DMS114 treated with DMSO at 0.1 percent for 48 hours (cell line): ENCODE results near the gene SND1.

Experiments used
- DNase-seq: peaks from one replicate; lab custom pipeline; 2025; ENCODE audit not compliant: unreplicated experiment; lab: John Stamatoyannopoulos, UW

SND1 gene

DNA sequence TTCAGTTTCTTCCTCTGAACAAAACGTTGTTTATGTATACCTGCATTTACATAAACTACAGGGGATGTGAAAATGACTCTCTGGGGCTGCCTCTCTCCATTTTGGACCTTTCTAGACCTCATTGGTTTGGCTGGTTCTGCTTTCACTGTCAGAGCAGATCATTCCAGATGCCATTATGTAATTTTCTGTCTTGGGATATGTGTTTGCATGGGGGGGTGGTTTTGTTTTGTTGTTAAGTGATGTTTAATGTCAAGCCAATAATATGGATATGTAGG is 206.9 kb downstream of the SND1 start:
- DNase-seq, result no peak

DNA sequence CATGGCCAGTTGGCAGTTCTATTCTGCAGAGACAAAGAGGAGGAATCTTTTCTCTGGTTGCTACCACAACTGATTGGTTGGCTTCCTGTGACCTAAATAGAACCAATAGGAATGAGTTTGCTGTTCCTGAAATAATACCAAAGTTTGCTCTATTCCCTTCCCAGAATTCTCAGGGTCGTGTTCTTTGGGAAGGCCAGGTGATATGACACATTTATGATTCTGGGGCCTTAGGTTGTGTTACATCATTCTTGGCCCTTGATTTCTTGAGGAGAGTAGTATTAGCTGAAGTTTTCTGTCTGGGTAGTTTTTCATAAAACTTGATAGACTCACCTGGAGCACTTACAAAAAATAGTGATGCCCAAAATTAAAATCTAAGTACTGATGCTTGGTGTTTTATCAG is 207.3 kb downstream of the SND1 start:
- no peak for DNase-seq

DNA sequence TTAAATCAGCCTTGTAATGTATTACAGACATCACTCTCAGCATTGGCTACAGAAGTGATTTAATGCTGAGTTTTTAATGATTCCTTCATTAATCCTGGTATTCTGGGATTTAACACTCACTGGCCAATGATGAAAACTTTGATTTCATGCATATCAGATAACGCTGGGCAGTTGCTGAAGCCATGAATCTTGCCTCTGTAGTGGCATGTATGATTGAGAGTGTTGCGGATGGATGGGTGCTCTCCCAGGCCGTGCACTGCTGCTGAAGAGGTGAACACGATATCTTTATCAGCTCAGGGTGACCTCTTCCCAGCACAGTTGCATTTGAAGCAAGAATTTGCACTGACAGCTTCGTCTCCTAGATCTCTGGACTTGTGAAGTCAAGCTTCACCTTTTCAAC is 210.5 kb downstream of the SND1 start:
- no peak for DNase-seq

DNA sequence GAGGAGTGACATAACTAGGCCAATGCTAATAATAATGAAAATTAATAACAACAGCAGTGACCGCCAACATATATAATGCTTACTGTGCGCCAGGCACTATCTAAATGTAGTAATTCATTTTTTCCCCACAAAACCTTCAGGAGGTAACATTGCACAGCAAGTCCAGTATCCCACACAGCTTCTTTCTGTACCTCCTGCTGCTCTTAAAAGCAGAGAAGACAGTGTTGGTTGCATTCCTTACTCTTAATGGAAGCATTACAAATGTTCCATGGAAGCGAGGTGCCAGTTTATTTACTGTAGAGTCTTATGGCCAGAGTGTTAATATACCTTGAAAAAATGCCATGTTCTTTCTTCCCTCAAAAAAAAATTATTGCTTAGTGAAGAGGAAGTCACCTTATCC is 211.1 kb downstream of the SND1 start:
- DNase-seq, result no peak

DNA sequence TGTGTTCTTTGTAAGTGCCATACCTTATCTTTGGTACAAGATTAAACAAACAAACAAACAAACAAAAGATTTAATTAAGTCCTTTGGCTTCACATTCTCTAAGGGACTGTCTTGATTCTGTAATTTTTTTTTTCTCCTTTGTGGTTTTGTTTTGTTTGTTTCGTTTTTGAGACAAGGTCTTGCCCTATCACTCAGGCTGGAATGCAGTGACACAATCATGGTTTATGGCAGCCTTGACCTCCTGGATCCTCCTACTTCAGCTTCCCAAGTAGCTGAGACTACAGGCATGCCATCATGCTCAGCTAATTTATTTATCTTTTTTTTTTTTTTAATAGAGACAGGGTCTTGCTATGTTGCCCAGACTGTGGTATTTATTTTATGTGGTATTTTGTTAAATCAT is 213.5 kb downstream of the SND1 start:
- no peak for DNase-seq

DNA sequence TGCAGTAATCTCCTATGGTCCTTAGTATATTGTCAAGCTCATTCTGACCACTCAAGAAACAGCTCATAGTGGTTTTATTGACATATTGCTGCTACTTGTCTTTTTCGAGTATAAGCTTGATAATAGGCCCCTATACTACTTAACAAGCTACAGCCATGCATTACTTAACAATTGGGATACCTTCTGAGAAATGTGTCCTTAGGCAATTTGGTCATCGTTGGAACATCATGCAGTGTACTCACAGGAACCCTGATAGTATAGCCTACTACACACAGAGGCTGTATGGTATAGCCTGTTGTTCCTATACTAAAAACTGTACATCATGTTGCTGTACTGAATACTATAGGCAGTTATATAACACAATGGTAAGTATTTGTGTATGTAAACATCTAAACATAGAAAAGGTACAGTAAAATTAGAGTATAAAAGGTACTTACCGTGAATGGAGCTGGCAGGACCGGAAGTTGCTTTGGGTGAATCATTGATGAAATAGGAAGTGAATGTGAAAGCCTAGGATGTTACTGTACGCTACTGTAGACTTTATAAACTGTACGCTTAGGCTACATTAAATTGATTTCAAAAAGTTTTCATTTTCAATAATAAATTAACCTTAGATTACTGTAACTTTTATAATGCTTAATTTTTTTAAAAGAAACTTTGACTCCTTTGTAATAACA is 218.4 kb downstream of the SND1 start:
- no peak for DNase-seq

DNA sequence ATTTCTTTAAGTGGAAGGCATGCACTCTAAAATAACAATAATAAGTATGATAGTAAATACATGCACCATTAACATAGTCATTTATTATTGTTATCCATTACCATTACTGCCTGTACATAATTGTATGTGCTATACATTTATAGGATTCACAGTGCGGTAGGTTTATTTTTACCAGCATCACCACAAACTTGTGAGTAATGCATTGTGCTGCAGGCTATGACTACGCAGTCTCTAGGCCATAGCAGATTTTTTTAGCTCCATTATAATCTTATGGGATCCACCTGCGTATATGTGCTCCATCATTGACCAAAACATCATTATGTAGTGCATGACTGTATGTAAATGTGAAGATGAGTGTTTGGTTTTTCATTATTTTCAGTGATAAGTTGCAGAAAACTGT is 219.2 kb downstream of the SND1 start:
- no peak for DNase-seq

DNA sequence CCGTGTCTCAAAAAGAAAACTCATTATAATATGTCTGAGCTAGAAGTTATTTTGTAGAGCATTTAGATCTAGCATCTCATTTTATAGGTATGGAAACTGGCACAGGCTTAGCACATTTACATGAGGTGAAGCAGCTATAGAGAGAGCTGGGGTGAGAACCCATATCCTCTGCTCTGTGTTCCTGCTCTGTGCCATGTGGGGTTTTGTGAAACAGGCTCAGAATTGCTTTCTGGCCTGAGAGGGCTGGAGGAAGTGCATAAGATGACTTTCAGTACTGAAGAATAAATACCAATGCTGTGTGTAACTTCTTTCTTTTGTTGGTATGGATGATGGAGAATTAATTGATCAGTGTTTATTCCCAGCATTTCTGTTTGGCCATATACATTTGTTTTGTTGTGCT is 220.1 kb downstream of the SND1 start:
- no peak for DNase-seq

DNA sequence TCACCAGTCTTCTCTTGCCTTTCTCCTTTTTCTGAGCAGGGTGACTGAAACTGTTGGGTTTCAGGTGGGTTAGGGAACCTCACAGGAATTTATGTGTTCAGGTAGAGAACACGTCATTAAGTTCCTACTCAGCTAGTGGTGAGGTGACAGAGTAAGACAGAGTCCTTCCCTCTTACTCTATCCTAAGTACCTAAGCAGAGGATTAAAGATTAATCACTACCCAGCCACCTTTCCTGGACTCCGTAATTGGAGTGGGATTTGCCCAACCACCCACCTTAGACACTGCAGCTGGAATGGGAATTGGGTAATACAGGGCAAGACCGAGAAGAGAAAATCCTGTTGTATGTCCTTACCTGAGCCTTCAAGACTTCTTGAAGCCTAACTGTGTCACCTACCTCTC is 221.2 kb downstream of the SND1 start:
- no peak for DNase-seq

DNA sequence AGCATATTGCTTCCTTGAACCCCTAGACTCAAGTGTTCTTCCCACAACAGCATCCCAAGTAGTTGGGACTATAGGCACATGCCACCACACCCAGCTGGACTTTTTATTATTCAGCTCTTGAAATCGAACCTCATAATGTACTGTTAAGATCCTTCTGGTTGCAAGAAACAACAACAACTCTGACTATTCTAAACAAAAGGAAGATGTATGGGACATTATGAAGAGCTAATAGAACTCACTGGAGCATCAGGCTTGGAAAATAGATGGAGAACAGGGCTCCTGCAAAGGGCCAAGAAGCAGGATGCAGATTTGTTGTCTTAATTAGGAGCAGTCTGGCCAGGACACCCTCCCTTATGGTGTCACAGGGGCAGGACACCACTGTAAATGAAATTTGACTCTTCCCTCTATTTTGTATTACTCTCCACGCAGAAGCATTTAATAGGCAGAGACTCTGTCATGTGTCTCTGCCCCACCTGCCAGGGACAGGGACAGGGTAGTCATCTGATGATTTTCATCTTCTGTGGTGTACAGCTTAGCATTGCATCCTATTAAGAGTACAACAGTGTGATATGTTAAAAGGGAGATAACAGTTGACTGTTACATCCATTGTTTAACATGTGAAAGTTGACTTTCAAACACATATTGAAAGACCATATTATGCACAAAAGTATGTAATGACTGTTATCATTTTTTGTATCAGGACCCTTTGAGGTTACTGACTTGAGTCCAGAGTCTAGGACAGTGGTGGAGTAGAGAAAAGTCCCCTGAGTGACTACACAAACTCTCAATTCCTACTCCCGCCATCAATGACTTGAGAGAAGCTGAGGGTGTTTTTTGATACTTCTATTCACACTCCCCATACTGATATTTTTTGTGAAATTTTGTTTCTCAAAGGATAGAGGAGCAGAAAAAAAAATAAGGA is 222.0 kb downstream of the SND1 start:
- DNase-seq, result no peak

DNA sequence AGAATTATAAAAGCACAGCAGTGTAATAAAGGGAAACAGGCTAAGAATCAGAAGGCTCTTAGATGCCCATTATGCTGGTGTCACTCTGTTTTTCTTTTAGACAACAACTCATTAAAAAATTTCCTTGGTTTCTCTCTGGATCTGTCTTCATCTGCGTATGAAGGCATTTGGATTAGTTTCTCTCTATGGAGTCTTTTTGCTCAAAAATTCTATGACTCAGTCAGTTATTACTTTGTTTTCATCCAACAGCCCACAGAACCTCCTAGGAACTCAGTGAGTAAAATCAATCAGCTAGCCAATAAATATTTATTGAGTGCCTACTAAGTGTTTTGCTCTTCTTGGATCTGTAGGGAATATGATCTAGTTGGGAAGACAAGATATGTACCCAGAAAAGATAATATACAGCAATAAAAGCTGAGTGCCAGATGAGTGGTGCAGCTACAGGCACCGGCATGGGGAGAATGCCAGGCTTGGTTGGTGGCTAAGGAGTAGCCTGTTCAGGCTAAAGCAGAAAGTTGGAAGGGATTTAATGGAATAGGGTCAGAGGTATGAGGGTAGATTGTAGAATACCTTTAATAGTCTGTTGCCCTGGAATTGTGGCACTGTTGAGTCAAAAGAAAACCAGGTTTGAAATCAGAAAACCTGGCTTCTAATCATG is 223.1 kb downstream of the SND1 start:
- DNase-seq, result no peak

DNA sequence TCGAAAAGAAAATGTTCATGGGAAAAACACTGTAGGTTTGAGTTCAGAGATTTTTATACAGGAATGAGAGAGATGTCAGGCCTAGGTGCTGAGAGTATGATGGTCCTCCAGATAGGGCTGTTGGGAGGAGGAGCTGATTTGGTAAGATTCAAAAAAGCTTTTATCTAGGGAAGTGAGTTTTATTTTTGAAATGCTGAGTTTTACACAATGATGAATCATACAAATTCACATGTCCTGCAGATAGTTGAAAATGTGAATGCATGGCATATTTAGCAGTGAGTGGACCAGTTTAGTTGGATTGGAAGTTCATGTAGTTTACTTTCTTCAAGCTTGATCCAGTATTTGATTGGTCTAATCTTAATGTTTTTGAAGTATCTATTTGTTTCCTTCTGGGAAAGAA is 224.4 kb downstream of the SND1 start:
- DNase-seq, result no peak

DNA sequence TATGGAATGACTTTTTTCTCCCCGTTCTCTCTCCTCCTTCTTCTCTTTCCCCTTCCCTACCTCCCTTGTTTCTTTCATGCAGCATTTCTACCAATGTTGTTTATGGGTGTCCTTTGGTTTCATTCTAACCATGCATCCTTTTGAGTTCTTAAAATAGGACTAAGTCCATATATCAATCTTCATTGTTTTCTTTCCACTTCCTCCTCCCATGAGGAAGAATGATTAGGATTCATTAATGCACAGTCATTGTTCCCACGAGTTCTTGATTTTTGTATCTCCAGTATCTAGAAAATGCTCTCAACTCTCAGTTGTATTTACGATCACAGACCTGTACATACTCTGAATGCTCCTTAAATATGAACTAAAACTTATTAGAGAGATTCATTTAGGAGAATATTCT is 226.0 kb downstream of the SND1 start:
- no peak for DNase-seq

DNA sequence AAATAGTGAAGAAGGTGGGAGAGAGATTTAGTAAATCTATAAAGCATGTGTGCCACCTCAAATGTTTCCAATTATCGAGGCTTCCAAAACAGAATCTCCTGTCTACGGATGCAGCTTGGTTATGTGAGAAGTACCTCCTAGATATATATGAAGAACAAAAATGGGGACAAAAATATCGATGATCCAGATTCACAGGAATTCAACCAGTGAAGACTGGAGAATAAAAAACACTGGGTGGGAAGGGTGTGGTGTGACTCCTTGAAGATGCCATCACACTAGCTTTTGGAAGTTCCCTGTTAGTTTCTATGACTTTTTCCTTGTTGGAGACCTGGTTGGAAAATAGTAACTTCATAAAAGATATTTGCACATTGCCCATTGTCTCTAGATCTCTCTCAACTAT is 226.8 kb downstream of the SND1 start:
- DNase-seq, result no peak

DNA sequence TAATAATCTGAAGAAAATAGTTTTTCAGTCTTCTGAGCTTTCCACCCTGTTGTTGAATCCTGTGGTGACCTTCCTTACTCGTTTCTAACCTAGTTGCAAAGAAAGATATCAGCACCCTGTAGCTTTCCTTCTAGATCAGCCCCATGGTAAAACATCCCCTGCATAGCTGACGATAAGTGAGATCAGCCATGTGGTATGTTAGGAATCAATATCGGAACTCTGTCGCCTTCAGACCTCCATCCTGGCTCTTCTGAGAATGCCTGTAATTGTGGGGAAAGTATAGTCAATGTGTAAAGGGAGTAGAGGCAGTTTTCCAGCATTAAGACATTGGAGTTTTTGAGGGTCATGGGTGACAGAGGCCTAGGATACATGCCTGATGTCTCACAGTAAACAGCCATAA is 227.4 kb downstream of the SND1 start:
- DNase-seq, result no peak

DNA sequence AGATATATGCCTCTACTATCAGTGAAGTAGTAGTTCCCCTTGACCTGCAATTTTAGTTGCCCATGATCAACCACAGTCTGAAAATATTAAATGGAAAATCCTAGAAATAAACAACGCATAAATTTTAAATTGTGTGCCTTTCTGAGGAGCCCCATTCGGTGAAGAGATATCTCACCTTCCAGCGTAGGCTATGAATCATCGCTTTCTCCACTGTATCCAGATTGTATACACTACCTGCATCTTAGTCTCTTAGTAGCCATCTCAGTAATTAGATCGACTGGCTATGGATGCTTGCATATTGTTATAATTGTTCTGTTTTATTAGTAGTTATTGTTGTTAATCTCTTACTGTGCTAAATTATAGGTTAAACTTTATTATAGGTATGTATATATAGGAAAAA is 227.9 kb downstream of the SND1 start:
- DNase-seq, result no peak

DNA sequence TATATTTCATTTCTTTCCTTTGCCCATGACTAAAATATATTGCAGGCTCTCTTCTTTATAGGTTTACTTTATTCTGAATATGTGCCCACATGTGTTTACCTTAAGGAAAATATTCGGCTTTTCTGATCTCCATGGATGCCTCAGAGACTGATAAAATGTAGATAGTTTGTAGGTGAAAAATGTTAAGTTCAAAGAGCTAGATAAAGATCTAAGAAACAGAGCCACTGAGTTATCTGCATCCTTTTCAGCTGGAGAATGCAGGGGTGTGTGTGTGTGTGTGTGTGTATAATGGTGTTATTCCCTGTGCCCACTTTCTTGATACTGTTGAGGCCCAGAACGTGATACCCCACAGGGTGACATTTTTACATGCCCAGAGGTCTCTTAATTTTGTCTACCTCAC is 228.5 kb downstream of the SND1 start:
- DNase-seq, result no peak

DNA sequence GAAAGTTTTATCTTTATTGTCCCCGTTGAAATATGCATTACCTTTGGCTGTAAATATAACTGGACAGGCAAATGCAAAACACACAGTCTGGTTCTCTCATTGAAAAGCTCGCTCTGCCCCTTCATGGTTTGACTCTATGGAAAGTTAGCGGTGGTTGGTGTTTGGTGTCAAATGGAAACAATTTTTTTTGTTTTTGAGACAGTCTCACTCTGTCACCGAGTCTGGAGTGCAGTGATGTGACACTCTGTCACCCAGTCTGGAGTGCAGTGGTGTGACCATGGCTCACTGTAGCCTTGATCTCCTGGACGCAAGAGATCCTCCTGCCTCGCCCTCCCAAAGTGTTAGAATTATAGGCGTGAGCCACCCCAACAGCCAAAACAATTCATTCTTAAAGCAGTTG is 229.6 kb downstream of the SND1 start:
- no peak for DNase-seq

DNA sequence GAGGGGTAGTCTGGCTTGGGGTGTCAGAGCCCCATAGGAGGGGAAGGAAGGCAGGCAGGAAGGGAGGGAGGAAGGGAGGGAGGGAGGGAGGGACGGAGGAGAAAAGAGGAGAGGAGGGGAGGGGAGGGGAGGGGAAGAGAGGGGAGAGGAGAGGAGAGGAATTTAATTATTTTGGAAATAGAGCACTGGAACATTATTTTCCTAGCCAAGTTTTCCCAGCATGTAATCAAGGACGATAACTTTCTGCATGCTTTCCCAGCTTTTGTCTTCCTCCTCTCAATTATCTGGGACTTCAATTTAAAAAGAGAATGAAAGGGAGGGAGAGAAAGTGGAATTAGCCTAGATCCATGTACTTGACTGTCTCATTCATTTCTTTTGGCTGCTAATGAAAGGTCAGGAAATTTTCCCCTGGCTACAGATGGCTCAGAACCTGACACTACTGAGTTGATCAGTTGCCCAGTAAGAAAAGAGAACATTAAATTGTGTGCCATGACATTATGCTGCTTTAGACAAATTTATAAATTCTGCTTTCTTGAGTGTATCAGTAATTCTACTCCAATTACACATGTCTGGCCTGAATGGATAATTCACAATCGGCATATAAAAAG is 230.4 kb downstream of the SND1 start:
- DNase-seq, result no peak

DNA sequence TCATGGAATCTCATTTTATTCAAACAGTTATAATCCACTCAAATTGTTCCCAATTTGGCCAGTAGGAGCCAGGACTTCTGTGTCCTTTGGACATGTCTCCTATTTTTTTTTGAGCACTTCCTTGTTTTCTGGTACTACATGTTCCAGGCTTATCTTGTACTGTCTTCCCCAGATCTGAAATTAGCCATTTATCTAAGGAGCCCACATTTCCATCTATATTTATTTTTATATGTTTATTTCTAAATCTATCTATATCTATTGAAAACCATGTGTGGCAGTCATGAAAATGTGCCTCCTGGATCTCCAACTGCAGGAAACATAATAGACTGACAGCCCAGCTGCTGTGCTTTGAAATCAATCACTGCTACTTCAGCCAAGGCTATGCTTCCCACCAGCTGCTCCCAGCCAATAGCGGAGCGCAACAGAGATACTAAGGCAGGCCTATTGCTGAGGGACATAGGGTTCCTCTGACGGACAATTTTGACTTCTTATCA is 232.1 kb downstream of the SND1 start:
- no peak for DNase-seq

DNA sequence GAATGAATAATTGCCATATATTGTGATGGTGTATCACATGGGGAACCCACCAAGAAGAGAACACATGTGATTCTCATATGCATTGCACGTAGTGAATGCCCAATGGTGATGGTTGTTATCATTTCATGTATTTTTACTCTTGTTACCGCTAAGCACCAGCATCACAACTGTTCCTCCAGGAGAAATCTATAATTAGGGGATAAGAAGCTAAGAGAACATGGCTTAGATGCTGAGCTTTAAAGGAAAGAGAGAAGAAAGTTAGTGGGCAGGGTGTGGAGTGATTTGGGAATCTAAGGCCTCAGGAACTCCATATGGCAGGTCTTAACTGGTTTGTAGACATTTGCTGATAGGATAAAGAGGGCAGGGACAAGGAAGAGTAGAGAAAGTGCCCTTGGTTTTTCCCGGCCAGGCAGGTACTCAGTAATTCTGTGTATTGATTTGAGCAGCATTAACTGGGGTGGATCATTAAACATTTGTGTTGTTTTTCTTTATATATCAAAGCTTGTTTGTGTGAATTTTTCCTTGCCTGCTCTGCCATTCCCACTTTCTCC is 233.3 kb downstream of the SND1 start:
- DNase-seq, result no peak
